SU-DHL-6 (cell line): ENCODE results near the gene PCIF1.

Experiments used
- EZH2phosphoT487 ChIP-seq: fragments of 200-600 bp; sonication (generic), shearing (Covaris generic); conservative IDR thresholded peaks from 2 replicates; pipeline ENCODE4 v1.6.1; 2018; ENCODE audit warnings: mild to moderate bottlenecking, antibody characterized with exemption, low read length, moderate library complexity, mixed read lengths
- TF ChIP-seq, protein P1 (sequence below): fragments of 200-600 bp; sonication (generic); IDR thresholded peaks from one replicate; pipeline ENCODE4 v1.5.1; 2017; ENCODE audit warnings: antibody characterized with exemption, mild to moderate bottlenecking, low read length, moderate library complexity; ENCODE audit not compliant: insufficient read depth, poor library complexity, severe bottlenecking

DNA sequence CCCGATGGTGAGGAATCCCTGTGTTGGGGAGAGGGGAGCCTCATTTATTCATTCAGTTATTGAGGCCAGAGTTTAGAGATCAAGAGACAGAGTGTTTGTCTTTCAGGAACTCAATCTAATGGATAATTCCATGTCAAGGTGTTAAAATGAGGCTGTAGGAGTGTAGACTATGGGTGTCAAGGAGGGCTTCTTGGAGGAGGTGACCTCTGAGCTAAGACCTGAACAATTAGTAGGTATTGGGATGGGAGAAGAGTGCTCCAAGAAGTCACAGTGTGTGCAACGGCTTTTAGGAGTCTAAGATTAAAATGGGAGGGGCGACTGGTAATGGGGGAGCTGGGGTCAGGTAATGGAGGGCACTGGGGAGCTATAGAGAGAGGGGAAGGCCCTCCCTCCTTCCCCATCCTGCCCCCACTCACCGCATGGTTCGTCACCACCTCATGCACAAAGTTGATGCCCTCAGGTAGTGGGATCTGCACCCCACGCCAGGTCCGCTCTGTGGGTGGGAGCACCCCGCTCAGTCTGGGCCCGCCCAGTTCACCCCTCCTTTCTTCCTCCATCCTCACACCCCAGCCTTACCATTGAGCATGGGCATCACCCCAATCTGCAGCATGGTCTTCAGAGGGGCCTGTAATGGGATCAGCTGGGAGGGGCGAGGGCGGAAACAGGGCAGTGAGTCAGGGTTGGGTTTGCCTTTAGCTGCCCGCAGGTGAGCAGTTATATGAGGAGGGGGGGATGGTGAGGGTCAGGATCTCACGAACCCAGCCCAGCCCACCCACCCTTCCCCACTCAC lies 35.2 kb upstream of the PCIF1 start:
- TF ChIP-seq, protein P1, sequence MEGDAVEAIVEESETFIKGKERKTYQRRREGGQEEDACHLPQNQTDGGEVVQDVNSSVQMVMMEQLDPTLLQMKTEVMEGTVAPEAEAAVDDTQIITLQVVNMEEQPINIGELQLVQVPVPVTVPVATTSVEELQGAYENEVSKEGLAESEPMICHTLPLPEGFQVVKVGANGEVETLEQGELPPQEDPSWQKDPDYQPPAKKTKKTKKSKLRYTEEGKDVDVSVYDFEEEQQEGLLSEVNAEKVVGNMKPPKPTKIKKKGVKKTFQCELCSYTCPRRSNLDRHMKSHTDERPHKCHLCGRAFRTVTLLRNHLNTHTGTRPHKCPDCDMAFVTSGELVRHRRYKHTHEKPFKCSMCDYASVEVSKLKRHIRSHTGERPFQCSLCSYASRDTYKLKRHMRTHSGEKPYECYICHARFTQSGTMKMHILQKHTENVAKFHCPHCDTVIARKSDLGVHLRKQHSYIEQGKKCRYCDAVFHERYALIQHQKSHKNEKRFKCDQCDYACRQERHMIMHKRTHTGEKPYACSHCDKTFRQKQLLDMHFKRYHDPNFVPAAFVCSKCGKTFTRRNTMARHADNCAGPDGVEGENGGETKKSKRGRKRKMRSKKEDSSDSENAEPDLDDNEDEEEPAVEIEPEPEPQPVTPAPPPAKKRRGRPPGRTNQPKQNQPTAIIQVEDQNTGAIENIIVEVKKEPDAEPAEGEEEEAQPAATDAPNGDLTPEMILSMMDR, result no peak
- TF ChIP-seq EZH2phosphoT487, result no peak
